Subcutaneous abdominal adipose tissue (tissue), 5 donors: Measurements from ENCODE around the gene SBDS.
A peak's percentile ranks its signal among the peaks of the same experiment; 100 is the strongest.
"Not testable (repeated sequence)": the region's sequence is repeated elsewhere in the genome, so short reads cannot be mapped to it uniquely, and the experiment has no call there.

Source experiments
- H3K27ac ChIP-seq: one replicate; pipeline ENCODE4 v1.7.0; 2013; ENCODE audit warnings: low read depth, mild to moderate bottlenecking, inconsistent platforms, low read length, moderate library complexity
- H3K27me3 ChIP-seq, 5 donors: one replicate each; pipeline ENCODE4 v1.7.0; 2013; ENCODE audit warnings: low read length in 5 of 5, inconsistent platforms in 1 of 5; ENCODE audit not compliant: control insufficient read depth in 5 of 5, insufficient read depth in 4 of 5
- H3K36me3 ChIP-seq, 5 donors: one replicate each; pipeline ENCODE4 v1.7.0; 2013; ENCODE audit warnings: low read length in 5 of 5; ENCODE audit not compliant: control insufficient read depth in 5 of 5, insufficient read depth in 5 of 5
- H3K4me1 ChIP-seq, 5 donors: one replicate each; pipeline ENCODE4 v1.7.0; 2013; ENCODE audit warnings: low read length in 5 of 5, mild to moderate bottlenecking in 3 of 5, moderate library complexity in 1 of 5; ENCODE audit not compliant: control insufficient read depth in 5 of 5, insufficient read depth in 5 of 5
- H3K4me3 ChIP-seq, 5 donors: one replicate each; pipeline ENCODE4 v1.7.0; 2013; ENCODE audit warnings: low read length in 5 of 5, low read depth in 1 of 5
- H3K9ac ChIP-seq, 5 donors: one replicate each; pipeline ENCODE4 v1.7.0; 2013; ENCODE audit warnings: low read length in 5 of 5, mild to moderate bottlenecking in 4 of 5, moderate library complexity in 3 of 5
- H3K9me3 ChIP-seq, 5 donors: one replicate each; pipeline ENCODE4 v1.7.0; 2013; ENCODE audit warnings: low read length in 5 of 5; ENCODE audit not compliant: control insufficient read depth in 5 of 5
- donor health status: healthy.
- donor health status: healthy.
- donor health status: healthy.
- donor health status: healthy.
- donor health status: healthy.

Gene SBDS

GRCh38 chr7:66995050-66995776 is at the start of gene SBDS:
Gene SBDS, minus strand, starts transcription at chr7:66995586. Its CDS starts 169 bp downstream, at chr7:66995417.
- Histone ChIP-seq H3K4me1 (peaks cover 0 to 14% (median 11%) of the 10 kb centered on the region in 5 donors), H3K9ac (peak within 1 kb of the TSS; percentile 48 to 98 (median 93)), H3K4me3 (peak within 1 kb of the TSS; percentile 73 to 85 (median 80)), H3K27ac (peak within 1 kb of the TSS; percentile 96), H3K36me3 (peaks cover 7 to 28% (median 15%) of the 10 kb centered on the region in 5 donors)
- not testable (repeated sequence) for H3K27me3 ChIP-seq, H3K9me3 ChIP-seq

- H3K4me1 ChIP-seq, H3K9me3 ChIP-seq, H3K9ac ChIP-seq, H3K27me3 ChIP-seq, H3K4me3 ChIP-seq, H3K36me3 ChIP-seq: not testable (repeated sequence)
- H3K27ac ChIP-seq = peak overlapping the region; percentile 70
Measured at GRCh38 chr7:67043559-67043930, 48.2 kb upstream of the SBDS start.

GRCh38 chr7:67042781-67043558 is 47.6 kb upstream of the SBDS start:
- not testable (repeated sequence) for H3K4me3 ChIP-seq, H3K4me1 ChIP-seq, H3K27me3 ChIP-seq, H3K9me3 ChIP-seq, H3K36me3 ChIP-seq, H3K9ac ChIP-seq
- peak overlapping the region; percentile 70 for H3K27ac ChIP-seq

- not testable (repeated sequence) for H3K4me3 ChIP-seq, H3K4me1 ChIP-seq, H3K9me3 ChIP-seq, H3K27me3 ChIP-seq, H3K36me3 ChIP-seq, H3K9ac ChIP-seq, H3K27ac ChIP-seq
Measured at GRCh38 chr7:67040832-67041231, 45.4 kb upstream of the SBDS start.

- H3K4me3 ChIP-seq, H3K4me1 ChIP-seq, H3K27me3 ChIP-seq, H3K27ac ChIP-seq, H3K9me3 ChIP-seq, H3K36me3 ChIP-seq, H3K9ac ChIP-seq: not testable (repeated sequence)
Measured at GRCh38 chr7:67036432-67037395, 41.3 kb upstream of the SBDS start.

- Histone ChIP-seq H3K4me3 (no peak overlapping the region), H3K4me1 (no peaks in the 10 kb centered on the region), H3K9ac (no peak overlapping the region), H3K36me3 (peaks cover 0 to 12% (median 11%) of the 10 kb centered on the region in 5 donors), H3K27me3 (no peaks in the 10 kb centered on the region), H3K27ac (no peak overlapping the region), H3K9me3 (peaks cover 0 to 6% (median 0%) of the 10 kb centered on the region in 5 donors)
Measured at GRCh38 chr7:67033251-67033650, 37.9 kb upstream of the SBDS start.

- H3K9me3 ChIP-seq, H3K27me3 ChIP-seq, H3K9ac ChIP-seq, H3K4me1 ChIP-seq, H3K27ac ChIP-seq, H3K4me3 ChIP-seq: not testable (repeated sequence)
- H3K36me3 ChIP-seq = peaks cover 0 to 16% (median 12%) of the 10 kb centered on the region in 5 donors
Measured at GRCh38 chr7:67031685-67032084, 36.3 kb upstream of the SBDS start.

- not testable (repeated sequence) for H3K4me3 ChIP-seq, H3K4me1 ChIP-seq, H3K27me3 ChIP-seq, H3K27ac ChIP-seq, H3K9ac ChIP-seq, H3K9me3 ChIP-seq
- peaks cover 10 to 36% (median 28%) of the 10 kb centered on the region in 5 donors for H3K36me3 ChIP-seq
Measured at GRCh38 chr7:67025459-67025858, 30.1 kb upstream of the SBDS start.

GRCh38 chr7:67022511-67022910 is 27.1 kb upstream of the SBDS start:
- Histone ChIP-seq H3K4me3 (no peak overlapping the region), H3K27me3 (no peaks in the 10 kb centered on the region), H3K27ac (no peak overlapping the region), H3K36me3 (peaks cover 13 to 52% (median 45%) of the 10 kb centered on the region in 5 donors), H3K9ac (no peak overlapping the region), H3K4me1 (no peaks in the 10 kb centered on the region), H3K9me3 (no peaks in the 10 kb centered on the region)
